OCI-LY3 (cell line): ENCODE data around the gene KCNA2.
A peak's percentile ranks its signal among the peaks of the same experiment; 100 is the strongest.

Experiments
- H2AFZ ChIP-seq: fragments of 200-600, 300-600 bp; shearing (Covaris generic); 2 replicates; pipeline ENCODE4 v1.6.0; 2014; ENCODE audit warnings: antibody characterized with exemption, low read depth, low read length
- H3K27ac ChIP-seq: fragments of 200-600, 300-600 bp; sonication (generic); 2 replicates; pipeline ENCODE4 v1.5.1; 2014; ENCODE audit warnings: mild to moderate bottlenecking, low read length, moderate library complexity, mixed read lengths
- H3K27me3 ChIP-seq: fragments of 200-600, 300-600 bp; sonication (generic); 2 replicates; pipeline ENCODE4 v1.6.1; 2014; ENCODE audit warnings: low read depth, low read length, mixed read lengths
- H3K36me3 ChIP-seq: fragments of 200-600, 300-600 bp; sonication (generic); replicated peaks from 2 replicates; pipeline ENCODE3; 2014; ENCODE audit warnings: low read depth, low read length, mixed read lengths
- H3K4me1 ChIP-seq: fragments of 300-600, 200-600 bp; sonication (generic); 2 replicates; pipeline ENCODE4 v1.6.1; 2014; ENCODE audit warnings: low read length, mixed read lengths
- H3K4me2 ChIP-seq: fragments of 200-600, 300-600 bp; sonication (generic); 2 replicates; pipeline ENCODE4 v1.6.1; 2014; ENCODE audit warnings: low read length, mixed read lengths
- H3K4me3 ChIP-seq: fragments of 300-600, 200-600 bp; sonication (generic); 2 replicates; pipeline ENCODE4 v1.5.1; 2014; ENCODE audit warnings: antibody characterized with exemption, mild to moderate bottlenecking, low read length, moderate library complexity
- H3K79me2 ChIP-seq: fragments of 300-600, 200-600 bp; shearing (Covaris generic); 2 replicates; pipeline ENCODE4 v1.6.1; 2014; ENCODE audit warnings: mild to moderate bottlenecking, low read length, mixed read lengths
- H3K9ac ChIP-seq: fragments of 300-600, 200-600 bp; shearing (Covaris generic); 2 replicates; pipeline ENCODE4 v1.6.0; 2014; ENCODE audit warnings: mild to moderate bottlenecking, low read length, moderate library complexity
- H3K9me3 ChIP-seq: fragments of 200-600, 300-600 bp; shearing (Covaris generic); 2 replicates; pipeline ENCODE4 v1.6.1; 2014; ENCODE audit warnings: low read length, mixed read lengths; ENCODE audit not compliant: insufficient read depth
- H4K20me1 ChIP-seq: fragments of 200-600, 300-600 bp; sonication (generic); 2 replicates; pipeline ENCODE4 v1.6.1; 2016; ENCODE audit warnings: low read length, mixed read lengths; ENCODE audit not compliant: insufficient read depth
- EZH2phosphoT487 ChIP-seq: fragments of 200-600 bp; shearing (Covaris generic); IDR thresholded peaks from 2 replicates; pipeline ENCODE4 v1.6.1; 2018; ENCODE audit warnings: antibody characterized with exemption, mixed run types, low read depth
- TF ChIP-seq, protein P1 (sequence below): fragments of 200-600, 300-600 bp; sonication (generic); IDR thresholded peaks from 2 replicates; pipeline ENCODE4 v1.5.1; 2014; ENCODE audit warnings: antibody characterized with exemption, low read length, low read depth

Gene KCNA2

DNA sequence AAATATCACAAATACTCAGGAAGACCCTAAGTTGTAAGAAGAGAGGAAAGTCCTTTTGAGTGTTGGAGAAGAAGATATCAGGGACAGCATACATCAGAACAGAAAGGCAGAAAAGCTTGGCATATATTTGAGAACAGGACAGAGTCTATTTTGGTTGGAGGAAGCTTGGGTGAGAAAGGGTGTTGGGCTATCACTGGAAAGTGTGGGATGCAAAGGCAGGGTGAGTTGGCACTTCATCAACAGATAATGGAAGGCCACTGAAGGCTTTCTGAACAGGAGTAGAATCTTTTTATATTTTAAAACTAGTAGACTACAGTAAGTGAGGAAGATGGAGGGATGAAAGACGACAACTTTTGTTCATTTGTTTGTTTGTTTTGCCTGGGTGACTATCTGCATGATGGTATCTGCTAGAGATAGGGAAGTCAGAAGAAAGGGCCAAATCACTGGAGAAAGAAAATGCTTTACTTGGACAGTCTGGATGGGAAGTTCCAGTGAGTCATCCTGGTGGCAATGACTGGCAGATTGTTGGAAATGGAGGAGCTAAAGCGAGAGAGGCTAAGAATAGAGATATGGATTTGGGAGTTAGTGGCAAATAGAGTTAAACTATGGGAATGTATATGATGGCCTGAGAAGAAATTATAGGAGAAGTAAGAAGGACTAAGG, 33.7 kb upstream of the KCNA2 start:
- H3K9me3 ChIP-seq, result no peaks in the 10 kb centered on the region
- no peaks in the 10 kb centered on the region for H3K27me3 ChIP-seq
- H2AFZ ChIP-seq, result no peak overlapping the region
- H3K4me2 ChIP-seq, result no peak overlapping the region
- peaks cover 96% of the 10 kb centered on the region for H3K4me1 ChIP-seq
- no peak overlapping the region for H3K9ac ChIP-seq
- peak overlapping the region; percentile 100 for H3K27ac ChIP-seq
- TF ChIP-seq, protein P1, sequence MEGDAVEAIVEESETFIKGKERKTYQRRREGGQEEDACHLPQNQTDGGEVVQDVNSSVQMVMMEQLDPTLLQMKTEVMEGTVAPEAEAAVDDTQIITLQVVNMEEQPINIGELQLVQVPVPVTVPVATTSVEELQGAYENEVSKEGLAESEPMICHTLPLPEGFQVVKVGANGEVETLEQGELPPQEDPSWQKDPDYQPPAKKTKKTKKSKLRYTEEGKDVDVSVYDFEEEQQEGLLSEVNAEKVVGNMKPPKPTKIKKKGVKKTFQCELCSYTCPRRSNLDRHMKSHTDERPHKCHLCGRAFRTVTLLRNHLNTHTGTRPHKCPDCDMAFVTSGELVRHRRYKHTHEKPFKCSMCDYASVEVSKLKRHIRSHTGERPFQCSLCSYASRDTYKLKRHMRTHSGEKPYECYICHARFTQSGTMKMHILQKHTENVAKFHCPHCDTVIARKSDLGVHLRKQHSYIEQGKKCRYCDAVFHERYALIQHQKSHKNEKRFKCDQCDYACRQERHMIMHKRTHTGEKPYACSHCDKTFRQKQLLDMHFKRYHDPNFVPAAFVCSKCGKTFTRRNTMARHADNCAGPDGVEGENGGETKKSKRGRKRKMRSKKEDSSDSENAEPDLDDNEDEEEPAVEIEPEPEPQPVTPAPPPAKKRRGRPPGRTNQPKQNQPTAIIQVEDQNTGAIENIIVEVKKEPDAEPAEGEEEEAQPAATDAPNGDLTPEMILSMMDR, result no peak
- TF ChIP-seq EZH2phosphoT487, result no peak
- peaks cover 10% of the 10 kb centered on the region for H3K79me2 ChIP-seq
- H3K4me3 ChIP-seq, result no peak overlapping the region
- H3K36me3 ChIP-seq, result no peaks in the 10 kb centered on the region
- no peaks in the 10 kb centered on the region for H4K20me1 ChIP-seq

DNA sequence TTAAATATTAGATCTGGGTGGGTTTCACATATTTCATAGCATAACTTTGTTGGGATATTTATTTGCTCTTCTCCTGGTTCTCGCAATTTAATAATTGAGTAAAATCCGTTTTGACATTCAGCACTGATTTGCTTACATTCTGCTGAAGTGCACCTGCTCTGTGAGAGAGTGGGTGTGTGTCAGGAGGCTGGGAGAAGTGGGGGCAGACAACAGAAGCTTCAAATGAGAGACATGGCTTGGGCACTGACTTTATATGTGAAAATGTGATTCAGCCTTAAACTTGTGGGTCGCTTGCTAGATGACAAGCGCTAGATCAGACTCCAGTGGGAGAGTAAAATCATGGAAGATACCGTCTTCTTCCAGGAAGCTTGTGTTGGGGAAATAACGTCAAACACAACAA, 32.4 kb upstream of the KCNA2 start:
- H3K27me3 ChIP-seq, result no peaks in the 10 kb centered on the region
- no peaks in the 10 kb centered on the region for H3K36me3 ChIP-seq
- H3K4me3 ChIP-seq, result peak overlapping the region; percentile 11; the same call in 1 of the 2 replicates
- no peak overlapping the region for H2AFZ ChIP-seq
- H3K27ac ChIP-seq, result peak overlapping the region; percentile 100
- H3K79me2 ChIP-seq, result peaks cover 16% of the 10 kb centered on the region
- H3K4me1 ChIP-seq, result peaks cover 96% of the 10 kb centered on the region
- no peaks in the 10 kb centered on the region for H3K9me3 ChIP-seq
- H3K4me2 ChIP-seq, result peak overlapping the region; percentile 56
- TF ChIP-seq, protein P1, result no peak
- no peak for TF ChIP-seq EZH2phosphoT487
- H3K9ac ChIP-seq, result peak overlapping the region; percentile 92
- H4K20me1 ChIP-seq, result no peaks in the 10 kb centered on the region

GRCh38 chr1:110638058-110638457, 31.9 kb upstream of the KCNA2 start:
- H3K4me1 ChIP-seq, result peaks cover 96% of the 10 kb centered on the region
- no peaks in the 10 kb centered on the region for H3K36me3 ChIP-seq
- TF ChIP-seq, protein P1, result peak; percentile 41
- no peak for TF ChIP-seq EZH2phosphoT487
- H3K4me3 ChIP-seq, result peak overlapping the region; percentile 20; the same call in 1 of the 2 replicates
- H3K79me2 ChIP-seq, result peaks cover 19% of the 10 kb centered on the region
- H3K9ac ChIP-seq, result peak overlapping the region; percentile 92
- no peaks in the 10 kb centered on the region for H3K9me3 ChIP-seq
- H3K4me2 ChIP-seq, result peak overlapping the region; percentile 56
- H3K27me3 ChIP-seq, result no peaks in the 10 kb centered on the region
- H4K20me1 ChIP-seq, result no peaks in the 10 kb centered on the region
- H2AFZ ChIP-seq, result no peak overlapping the region
- H3K27ac ChIP-seq, result peak overlapping the region; percentile 100

DNA sequence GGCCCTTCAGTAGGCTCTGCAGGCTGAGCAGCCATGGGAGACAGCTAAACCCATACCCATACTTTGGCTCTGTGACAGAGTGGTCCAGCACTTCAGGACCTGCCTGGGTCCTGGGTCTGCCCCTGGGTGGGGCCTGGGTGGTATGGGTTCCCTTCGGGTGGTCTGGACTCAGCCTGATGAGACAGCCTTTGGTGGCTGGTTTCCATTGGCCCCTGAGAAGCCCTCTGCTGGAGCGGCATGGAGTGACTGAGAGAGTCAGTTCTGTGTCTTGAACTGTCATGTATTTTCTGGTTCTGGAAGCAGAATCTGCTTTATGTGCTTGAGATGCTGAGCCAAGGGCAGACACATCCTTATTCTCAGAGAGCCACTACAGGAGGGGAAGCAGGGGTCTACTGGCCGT, 31.3 kb upstream of the KCNA2 start:
- Histone ChIP-seq H3K27ac (peak overlapping the region; percentile 100), H3K4me1 (peaks cover 96% of the 10 kb centered on the region)

More for the DNA sequence above, 31.3 kb upstream of the KCNA2 start:
- H3K9ac ChIP-seq, result peak overlapping the region; percentile 92
- H3K79me2 ChIP-seq, result peaks cover 19% of the 10 kb centered on the region
- H3K36me3 ChIP-seq, result no peaks in the 10 kb centered on the region
- no peaks in the 10 kb centered on the region for H3K27me3 ChIP-seq
- H3K4me2 ChIP-seq, result peak overlapping the region; percentile 56
- peak overlapping the region; percentile 20; the same call in 1 of the 2 replicates for H3K4me3 ChIP-seq
- H2AFZ ChIP-seq, result peak overlapping the region; percentile 27; the same call in 1 of the 2 replicates
- TF ChIP-seq, protein P1, result no peak
- no peak for TF ChIP-seq EZH2phosphoT487
- no peaks in the 10 kb centered on the region for H4K20me1 ChIP-seq
- H3K9me3 ChIP-seq, result no peaks in the 10 kb centered on the region
